Measurements from ENCODE around the gene CHCT1. TPM values are rescaled to one million over a fixed set of nuclear protein-coding genes. Genes with fewer than 3 reads are reported as not detected.

The CHCT1 gene
- total RNA-seq, 1 donor from 2014 or later, result 0.44 TPM

- Mint-ChIP-seq H3K27ac (no peak overlapping the region), H3K9me3 (no peaks in the 10 kb centered on the region), H3K27me3 (no peaks in the 10 kb centered on the region), H3K4me3 (no peak overlapping the region), H3K36me3 (ENCODE audit: low read depth) (peaks cover 69% of the 10 kb centered on the region), H3K4me1 (no peaks in the 10 kb centered on the region)
- no peak for DNase-seq
- ChIA-PET CTCF (no interaction called here), POLR2A (no interaction called here)
- TF ChIP-seq CTCF (IDR thresholded peaks at IDR 0.05), result no peak
- no peak for ATAC-seq (ENCODE audit: low read depth)
- intact Hi-C loops (cut with micrococcal nuclease), result no loop called here
These were observed 39.3 kb downstream of the CHCT1 start for GRCh38 chr17:60461584-60461983.

GRCh38 chr17:60463157-60463835 lies 41.0 kb downstream of the CHCT1 start:
- ATAC-seq (ENCODE audit: low read depth) (no peak), DNase-seq (no peak)
- ChIA-PET POLR2A (interaction anchor here (0.6 kb wide), 1 partner anchor 29 kb away, joined by 4 read pairs; no protein-coding TSS in a partner anchor), CTCF (no interaction called here)
- Mint-ChIP-seq H3K27me3 (no peaks in the 10 kb centered on the region), H3K36me3 (ENCODE audit: low read depth) (peaks cover 60% of the 10 kb centered on the region), H3K27ac (no peak overlapping the region), H3K9me3 (no peaks in the 10 kb centered on the region), H3K4me1 (no peaks in the 10 kb centered on the region), H3K4me3 (no peak overlapping the region)
- no peak for TF ChIP-seq CTCF (IDR thresholded peaks at IDR 0.05)
- intact Hi-C loops (cut with micrococcal nuclease), result no loop called here

GRCh38 chr17:60464343-60464742 lies 42.1 kb downstream of the CHCT1 start:
- no peaks in the 10 kb centered on the region for H3K9me3 Mint-ChIP-seq
- no peak for TF ChIP-seq CTCF (IDR thresholded peaks at IDR 0.05)
- no peaks in the 10 kb centered on the region for H3K4me1 Mint-ChIP-seq
- DNase-seq, result no peak
- H3K36me3 Mint-ChIP-seq (ENCODE audit: low read depth), result peaks cover 54% of the 10 kb centered on the region
- POLR2A ChIA-PET, result no interaction called here
- CTCF ChIA-PET, result no interaction called here
- H3K4me3 Mint-ChIP-seq, result no peak overlapping the region
- no peaks in the 10 kb centered on the region for H3K27me3 Mint-ChIP-seq
- no peak overlapping the region for H3K27ac Mint-ChIP-seq
- no peak for ATAC-seq (ENCODE audit: low read depth)
- intact Hi-C loops (cut with micrococcal nuclease), result no loop called here

- no peak for TF ChIP-seq CTCF (IDR thresholded peaks at IDR 0.05)
- H3K4me1 Mint-ChIP-seq, result no peaks in the 10 kb centered on the region
- intact Hi-C loops (cut with micrococcal nuclease), result no loop called here
- no peaks in the 10 kb centered on the region for H3K9me3 Mint-ChIP-seq
- POLR2A ChIA-PET, result no interaction called here
- CTCF ChIA-PET, result no interaction called here
- no peak for DNase-seq
- no peak overlapping the region for H3K27ac Mint-ChIP-seq
- no peak for ATAC-seq (ENCODE audit: low read depth)
- H3K4me3 Mint-ChIP-seq, result no peak overlapping the region
- peaks cover 65% of the 10 kb centered on the region for H3K36me3 Mint-ChIP-seq (ENCODE audit: low read depth)
- H3K27me3 Mint-ChIP-seq, result no peaks in the 10 kb centered on the region
These were observed 46.1 kb downstream of the CHCT1 start for GRCh38 chr17:60468371-60468770.

GRCh38 chr17:60471451-60471850 lies 49.2 kb downstream of the CHCT1 start:
- Mint-ChIP-seq H3K36me3 (ENCODE audit: low read depth) (peaks cover 52% of the 10 kb centered on the region), H3K9me3 (no peaks in the 10 kb centered on the region), H3K4me1 (no peaks in the 10 kb centered on the region), H3K4me3 (no peak overlapping the region), H3K27me3 (no peaks in the 10 kb centered on the region), H3K27ac (no peak overlapping the region)
- DNase-seq (no peak), ATAC-seq (ENCODE audit: low read depth) (no peak)
- no peak for TF ChIP-seq CTCF (IDR thresholded peaks at IDR 0.05)
- ChIA-PET POLR2A (interaction anchor here (0.6 kb wide), 1 partner anchor 53 kb away, joined by 7 read pairs; no protein-coding TSS in a partner anchor), CTCF (no interaction called here)
- intact Hi-C loops (cut with micrococcal nuclease), result no loop called here

Measured in activated B cell treated with CpG ODN at 0.5 μM for 24 hours (primary cell).